SU-DHL-6 (cell line): ENCODE results near the gene CA7.

Experiments
- CTCF ChIP-seq: fragments of 200-600 bp; sonication (generic); IDR thresholded peaks from one replicate; pipeline ENCODE4 v1.5.1; 2017; ENCODE audit warnings: antibody characterized with exemption, mild to moderate bottlenecking, low read length, moderate library complexity; ENCODE audit not compliant: insufficient read depth, poor library complexity, severe bottlenecking
- EZH2phosphoT487 ChIP-seq: fragments of 200-600 bp; sonication (generic), shearing (Covaris generic); conservative IDR thresholded peaks from 2 replicates; pipeline ENCODE4 v1.6.1; 2018; ENCODE audit warnings: mild to moderate bottlenecking, antibody characterized with exemption, low read length, moderate library complexity, mixed read lengths

- TF ChIP-seq CTCF (no peak), EZH2phosphoT487 (no peak)
These were observed 20.2 kb upstream of the CA7 start for GRCh38 chr16:66824006-66824405.
